Liver (tissue), 2 donors: ENCODE measurements around the gene ZDHHC8.

Source experiments
- FOXA2 ChIP-seq: IDR thresholded peaks from 2 replicates; pipeline ENCODE4 v1.6.1; 2016; ENCODE audit warnings: antibody characterized with exemption
- GABPA ChIP-seq, 2 donors: IDR thresholded peaks in 1 of 2; conservative IDR thresholded peaks in 1 of 2; 2 replicates each; pipeline ENCODE4 v1.6.1; 2016; ENCODE audit warnings: antibody characterized with exemption in 2 of 2, mild to moderate bottlenecking in 1 of 2, moderate library complexity in 1 of 2
- HNF4A ChIP-seq, 2 donors: conservative IDR thresholded peaks; 2 replicates each; pipeline ENCODE4 v1.6.1; 2016; ENCODE audit warnings: antibody characterized with exemption in 2 of 2, mild to moderate bottlenecking in 2 of 2
- donor health status: healthy.

GRCh38 chr22:20123366-20124082 lies 8.1 kb upstream of the ZDHHC8 start:
- TF ChIP-seq GABPA (IDR thresholded peaks at IDR 0.05 in 1 of 2, conservative IDR thresholded peaks at IDR 0.05 in 1 of 2) (no peak), HNF4A (conservative IDR thresholded peaks at IDR 0.05) (no peak), FOXA2 (no peak)
